Endodermal cell (in vitro differentiated cells): ENCODE measurements around the gene TMSB15B. TPM values are rescaled to one million over a fixed set of nuclear protein-coding genes. Genes with fewer than 3 reads are reported as not detected.
"Not testable (repeated sequence)": the region's sequence is repeated elsewhere in the genome, so short reads cannot be mapped to it uniquely, and the experiment has no call there.

Source experiments
- DNase-seq: peaks from one replicate; pipeline ENCODE4 v3.0.0-alpha.2; 2017
- H3K27ac ChIP-seq: 2 replicates; pipeline ENCODE4 v1.5.1; 2013; ENCODE audit warnings: mild to moderate bottlenecking, low read depth, low read length, moderate library complexity
- H3K27me3 ChIP-seq: 2 replicates; pipeline ENCODE4 v1.6.1; 2013; ENCODE audit warnings: mild to moderate bottlenecking, low read length, moderate library complexity; ENCODE audit not compliant: insufficient read depth, control insufficient read depth, poor library complexity, severe bottlenecking
- H3K36me3 ChIP-seq: 2 replicates; pipeline ENCODE4 v1.7.0; 2013; ENCODE audit warnings: mild to moderate bottlenecking, low read length, moderate library complexity; ENCODE audit not compliant: control insufficient read depth, insufficient read depth
- H3K4me1 ChIP-seq: one replicate; pipeline ENCODE4 v1.7.0; 2013; ENCODE audit warnings: low read length; ENCODE audit not compliant: control insufficient read depth, insufficient read depth
- H3K4me3 ChIP-seq: 2 replicates; pipeline ENCODE4 v1.5.1; 2013; ENCODE audit warnings: mild to moderate bottlenecking, low read length, moderate library complexity
- H3K9ac ChIP-seq: 2 replicates; pipeline ENCODE4 v1.6.1; 2013; ENCODE audit warnings: mild to moderate bottlenecking, low read length, moderate library complexity; ENCODE audit not compliant: poor library complexity, severe bottlenecking; ENCODE audit errors: extremely low read depth
- H3K9me3 ChIP-seq: 2 replicates; pipeline ENCODE4 v1.6.1; 2013; ENCODE audit warnings: mild to moderate bottlenecking, low read length, moderate library complexity; ENCODE audit not compliant: control insufficient read depth
- H3K27ac Mint-ChIP-seq: 2 replicates; pipeline ENCODE4 v1.8.0; 2020; ENCODE audit warnings: mixed read lengths
- H3K27me3 Mint-ChIP-seq: 2 replicates; pipeline ENCODE4 v1.8.0; 2021; ENCODE audit warnings: mild to moderate bottlenecking, mixed read lengths; ENCODE audit not compliant: insufficient read depth
- H3K36me3 Mint-ChIP-seq: 2 replicates; pipeline ENCODE4 v1.8.0; 2020; ENCODE audit warnings: low read depth, mixed read lengths
- H3K4me1 Mint-ChIP-seq: 2 replicates; pipeline ENCODE4 v1.8.0; 2020; ENCODE audit warnings: mixed read lengths
- H3K4me3 Mint-ChIP-seq: 2 replicates; pipeline ENCODE4 v1.8.0; 2020; ENCODE audit warnings: mild to moderate bottlenecking, moderate library complexity, mixed read lengths
- H3K9me3 Mint-ChIP-seq: 2 replicates; pipeline ENCODE4 v1.8.0; 2020; ENCODE audit warnings: mild to moderate bottlenecking, mixed read lengths
- WGBS, 2 experiments: methylation state at CpG; one replicate each; pipeline versions ENCODE4 v1.1.5 to v1.1.7; 2013; ENCODE audit warnings: missing lambda C conversion rate in 2 of 2, mixed read lengths in 1 of 2; ENCODE audit not compliant: insufficient coverage in 1 of 2, insufficient read length in 1 of 2; 5-methylcytosine and 5-hydroxymethylcytosine counted together
- total RNA-seq, 2 donors: library from RNA; stranded (reverse); fragmentation: NEBNext Ultra II Directional in 1 of 2; extraction: Animal tissue kit (Norgen Biotek cat#: 25700) in 1 of 2; gene quantifications; 2 replicates in 1 of 2; 3 replicates in 1 of 2; pipeline ENCODE4 v1.2.1, GENCODE V29; 2021
- TF ChIP-seq, protein P1 (sequence below): fragments of 200-600 bp; sonication (generic); conservative IDR thresholded peaks from 2 replicates; pipeline ENCODE4 v1.5.0; 2021; ENCODE audit warnings: antibody characterized with exemption, mild to moderate bottlenecking

Gene TMSB15B
- total RNA-seq, 2 donors from 2014 or later, result 19.3 to 21.0 TPM

DNA sequence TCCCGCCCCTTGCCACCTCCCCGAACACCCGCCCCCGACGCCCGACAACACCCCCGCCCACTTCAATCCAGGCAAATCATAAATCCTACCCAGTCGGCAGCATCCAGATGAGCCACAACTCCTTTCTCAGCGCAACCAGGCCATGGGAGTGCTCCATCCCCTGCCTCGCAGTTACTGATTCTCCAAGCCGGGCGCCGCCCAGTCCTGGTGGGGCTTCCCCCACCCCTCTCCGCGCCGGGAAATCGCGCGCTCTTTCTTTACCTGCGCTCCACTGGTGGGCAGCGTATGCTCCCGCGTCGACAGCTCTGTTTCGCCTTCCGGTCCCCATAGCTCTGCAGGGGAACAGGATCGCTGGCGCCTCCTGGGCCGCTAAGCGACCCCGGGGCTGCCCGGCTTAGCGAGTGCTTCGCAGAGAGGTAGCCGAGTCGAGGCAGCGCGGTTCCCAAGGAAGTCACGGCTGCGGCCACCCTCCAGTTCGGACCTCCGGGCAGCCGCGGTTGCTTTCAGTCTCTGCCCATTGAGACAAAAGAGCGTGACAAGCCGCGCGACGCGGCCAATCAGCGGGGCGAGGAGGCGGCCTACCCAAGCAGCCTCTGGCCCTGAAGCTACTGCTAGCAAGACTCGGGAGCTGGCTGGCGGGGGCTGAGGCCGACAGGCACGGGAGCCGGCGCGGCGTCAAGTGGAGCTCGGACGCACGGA lies 43.7 kb upstream of the TMSB15B start:
- Mint-ChIP-seq H3K4me3 (peak overlapping the region; percentile 75), H3K27me3 (peaks cover 20% of the 10 kb centered on the region), H3K27ac (peak overlapping the region; percentile 72), H3K36me3 (peaks cover 1% of the 10 kb centered on the region), H3K4me1 (peaks cover 6% of the 10 kb centered on the region), H3K9me3 (peaks cover 22% of the 10 kb centered on the region)
- WGBS, 2 experiments, result 0% methylated on average over 8 to 63 of the region's 64 CpGs
- DNase-seq, result peak; percentile 94
- no peaks in the 10 kb centered on the region for H3K4me1 ChIP-seq
- peak overlapping the region; percentile 83 for H3K27ac ChIP-seq
- peak overlapping the region; percentile 44 for H3K9ac ChIP-seq
- H3K4me3 ChIP-seq, result peak overlapping the region; percentile 85
- H3K36me3 ChIP-seq, result no peaks in the 10 kb centered on the region
- no peaks in the 10 kb centered on the region for H3K27me3 ChIP-seq
- H3K9me3 ChIP-seq, result no peaks in the 10 kb centered on the region
- TF ChIP-seq, protein P1, sequence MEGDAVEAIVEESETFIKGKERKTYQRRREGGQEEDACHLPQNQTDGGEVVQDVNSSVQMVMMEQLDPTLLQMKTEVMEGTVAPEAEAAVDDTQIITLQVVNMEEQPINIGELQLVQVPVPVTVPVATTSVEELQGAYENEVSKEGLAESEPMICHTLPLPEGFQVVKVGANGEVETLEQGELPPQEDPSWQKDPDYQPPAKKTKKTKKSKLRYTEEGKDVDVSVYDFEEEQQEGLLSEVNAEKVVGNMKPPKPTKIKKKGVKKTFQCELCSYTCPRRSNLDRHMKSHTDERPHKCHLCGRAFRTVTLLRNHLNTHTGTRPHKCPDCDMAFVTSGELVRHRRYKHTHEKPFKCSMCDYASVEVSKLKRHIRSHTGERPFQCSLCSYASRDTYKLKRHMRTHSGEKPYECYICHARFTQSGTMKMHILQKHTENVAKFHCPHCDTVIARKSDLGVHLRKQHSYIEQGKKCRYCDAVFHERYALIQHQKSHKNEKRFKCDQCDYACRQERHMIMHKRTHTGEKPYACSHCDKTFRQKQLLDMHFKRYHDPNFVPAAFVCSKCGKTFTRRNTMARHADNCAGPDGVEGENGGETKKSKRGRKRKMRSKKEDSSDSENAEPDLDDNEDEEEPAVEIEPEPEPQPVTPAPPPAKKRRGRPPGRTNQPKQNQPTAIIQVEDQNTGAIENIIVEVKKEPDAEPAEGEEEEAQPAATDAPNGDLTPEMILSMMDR, result no peak

DNA sequence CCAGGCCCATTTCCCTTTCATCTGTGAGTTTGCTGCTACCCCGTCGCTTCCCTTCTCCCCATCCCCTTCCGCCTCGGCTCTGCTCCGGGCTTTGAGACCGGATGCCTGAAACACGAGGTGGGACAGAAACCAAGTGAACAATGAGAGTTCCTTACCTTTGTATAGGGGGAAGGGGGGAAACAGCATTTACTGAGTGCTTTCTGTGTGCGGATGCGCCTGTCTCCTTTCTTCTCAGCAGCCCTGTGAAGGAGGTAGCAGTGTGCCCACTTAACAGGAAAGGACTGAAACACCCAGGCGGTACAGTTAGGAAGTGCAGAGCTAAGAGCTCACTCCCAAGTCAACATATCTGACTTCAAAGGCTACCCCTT lies 43.2 kb upstream of the TMSB15B start:
- Histone ChIP-seq H3K4me3 (peak overlapping the region; percentile 85), H3K4me1 (no peaks in the 10 kb centered on the region), H3K27me3 (no peaks in the 10 kb centered on the region), H3K9ac (peak overlapping the region; percentile 44), H3K27ac (peak overlapping the region; percentile 83), H3K36me3 (no peaks in the 10 kb centered on the region), H3K9me3 (no peaks in the 10 kb centered on the region)
- H3K4me3 Mint-ChIP-seq, result peak overlapping the region; percentile 75
- peaks cover 3% of the 10 kb centered on the region for H3K4me1 Mint-ChIP-seq
- TF ChIP-seq, protein P1, result peak; percentile 64
- WGBS, 2 experiments, result 3% methylated on average over 9 of the region's 10 CpGs; no CpG with 5 or more reads in 1 of the 2 experiments
- H3K9me3 Mint-ChIP-seq, result peaks cover 22% of the 10 kb centered on the region
- peak overlapping the region; percentile 33 for H3K27ac Mint-ChIP-seq
- peaks cover 1% of the 10 kb centered on the region for H3K36me3 Mint-ChIP-seq
- peaks cover 20% of the 10 kb centered on the region for H3K27me3 Mint-ChIP-seq
- DNase-seq, result no peak

DNA sequence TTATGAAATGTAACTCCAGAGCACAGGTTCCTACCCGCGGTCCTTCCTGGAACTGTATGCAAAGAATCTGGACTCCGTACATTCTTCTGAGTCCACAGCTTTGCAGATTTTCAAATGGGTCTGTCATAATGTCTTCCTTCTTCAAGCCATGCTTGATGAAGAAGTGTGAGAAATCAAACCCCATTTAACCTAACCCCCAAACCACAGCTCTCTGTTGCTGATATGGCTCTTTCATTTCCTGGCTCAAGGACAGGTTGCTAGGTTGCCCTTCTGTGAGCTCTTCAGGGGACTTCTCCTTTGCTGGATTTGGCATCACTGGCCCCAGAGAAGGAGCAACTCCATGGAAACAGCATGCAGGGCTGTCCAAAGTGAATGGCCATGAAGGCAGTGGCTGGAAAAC lies 41.9 kb upstream of the TMSB15B start:
- peak overlapping the region; percentile 85 for H3K4me3 ChIP-seq
- not testable (repeated sequence) for H3K9ac ChIP-seq, H3K4me1 ChIP-seq, H3K36me3 Mint-ChIP-seq, H3K27ac Mint-ChIP-seq, H3K27ac ChIP-seq, DNase-seq, H3K4me3 Mint-ChIP-seq, H3K36me3 ChIP-seq, H3K27me3 ChIP-seq, H3K4me1 Mint-ChIP-seq, H3K9me3 ChIP-seq
- 90% methylated on average over 3 of the region's 3 CpGs; no CpG with 5 or more reads in 1 of the 2 experiments for WGBS, 2 experiments
- H3K9me3 Mint-ChIP-seq, result peaks cover 22% of the 10 kb centered on the region
- H3K27me3 Mint-ChIP-seq, result peaks cover 20% of the 10 kb centered on the region
